Stimulated activated CD4-positive, alpha-beta T cell treated with anti-CD3 and anti-CD28 coated beads, Interleukin-4, amount 100 ng/mL, for 48 hours (primary cell): ENCODE results near the gene SLC5A10.
"Not testable (repeated sequence)": the region's sequence is repeated elsewhere in the genome, so short reads cannot be mapped to it uniquely, and the experiment has no call there.

Source experiments
- DNase-seq, 2 donors: peaks; one replicate each; pipeline ENCODE4 v3.0.0-alpha.2; 2020; ENCODE audit warnings: low read depth in 2 of 2

Gene SLC5A10

DNA sequence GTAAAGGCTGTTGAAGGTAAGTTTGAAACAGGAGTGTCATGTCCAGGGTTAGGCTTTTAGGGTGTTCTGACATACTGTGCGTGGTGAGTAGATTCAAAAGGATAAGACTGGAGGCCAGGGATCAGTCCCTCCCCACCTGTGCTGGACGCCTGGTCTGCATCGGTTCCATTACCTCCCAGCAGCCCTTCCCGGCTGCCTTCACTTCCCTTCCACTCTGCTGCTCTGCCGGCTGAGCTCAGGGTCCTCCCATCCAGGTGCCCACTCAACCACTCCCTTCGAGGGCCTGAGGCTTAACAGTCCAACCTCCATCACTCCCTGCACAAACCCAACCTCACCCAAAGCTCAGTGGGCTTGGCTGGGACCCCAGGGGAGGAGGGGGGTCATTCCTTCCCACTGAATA, 4.1 kb upstream of the SLC5A10 start:
- no peak for DNase-seq

- DNase-seq = no peak
Observed at GRCh38 chr17:18948476-18949006, 3.4 kb upstream of the SLC5A10 start.

DNA sequence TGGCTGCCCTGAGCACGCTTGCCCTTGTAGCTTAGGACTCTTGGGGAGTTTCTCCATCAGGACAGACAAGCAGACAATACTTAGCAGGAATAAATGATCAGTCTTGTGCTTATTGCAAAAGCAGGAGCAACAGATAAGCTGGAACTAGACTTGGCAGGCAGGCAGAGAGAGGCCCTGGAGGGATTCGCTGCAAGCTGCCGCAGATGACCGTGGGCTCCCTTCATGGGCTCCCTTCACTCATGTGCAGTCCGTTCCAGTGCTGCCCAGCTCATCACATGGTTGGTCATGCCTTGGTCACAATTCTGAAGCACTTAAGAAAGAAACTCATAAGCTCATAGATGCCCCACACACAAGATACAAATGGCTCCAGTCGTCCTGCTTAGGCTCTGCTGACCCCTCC, 2.4 kb upstream of the SLC5A10 start:
- no peak for DNase-seq

DNA sequence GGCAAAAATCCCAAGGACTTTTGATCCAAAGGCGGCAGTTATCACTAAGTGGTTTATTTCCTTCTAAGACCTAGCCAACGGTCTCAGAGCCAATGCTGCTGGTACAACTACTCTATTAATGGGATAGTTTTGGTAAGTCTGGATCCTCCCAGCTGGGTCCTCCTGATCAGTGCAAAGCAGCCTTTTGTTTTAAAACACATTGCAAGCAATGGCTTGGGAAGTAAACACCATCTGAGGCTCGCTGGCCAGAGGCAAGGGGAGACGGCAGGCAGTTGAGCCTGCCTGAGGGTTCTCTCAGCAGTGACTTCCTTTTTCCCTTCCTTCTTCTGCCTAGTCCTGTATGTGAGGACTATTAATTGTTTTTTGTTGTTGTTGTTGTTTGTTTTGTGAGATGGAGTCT, 1.6 kb upstream of the SLC5A10 start:
- DNase-seq = no peak

GRCh38 chr17:18950944-18951905, 740 bp upstream of the SLC5A10 start:
- no peak for DNase-seq

GRCh38 chr17:18953231-18953728, 1.3 kb downstream of the SLC5A10 start:
- no peak for DNase-seq

- no peak for DNase-seq
Observed at GRCh38 chr17:18954321-18954720, 2.4 kb downstream of the SLC5A10 start.

DNA sequence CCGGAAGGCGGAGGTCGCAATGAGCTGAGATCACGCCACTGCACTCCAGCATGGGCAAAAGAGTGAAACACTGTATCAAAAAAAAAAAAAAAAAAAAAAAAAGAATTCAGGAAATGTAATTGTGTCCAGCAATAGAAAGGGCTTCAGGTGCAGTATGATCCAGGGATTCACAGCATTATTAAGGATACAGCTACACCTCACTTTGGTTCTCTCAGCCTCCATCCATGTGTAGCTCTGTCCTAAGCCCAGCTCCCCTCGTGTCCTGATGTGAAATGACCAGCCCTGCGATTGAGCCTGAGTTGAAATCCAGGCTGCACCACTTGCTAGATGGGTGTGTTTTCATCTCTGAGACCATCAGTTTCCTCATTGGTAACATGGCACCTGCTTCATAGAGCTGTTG, 3.0 kb downstream of the SLC5A10 start:
- DNase-seq = no peak

DNA sequence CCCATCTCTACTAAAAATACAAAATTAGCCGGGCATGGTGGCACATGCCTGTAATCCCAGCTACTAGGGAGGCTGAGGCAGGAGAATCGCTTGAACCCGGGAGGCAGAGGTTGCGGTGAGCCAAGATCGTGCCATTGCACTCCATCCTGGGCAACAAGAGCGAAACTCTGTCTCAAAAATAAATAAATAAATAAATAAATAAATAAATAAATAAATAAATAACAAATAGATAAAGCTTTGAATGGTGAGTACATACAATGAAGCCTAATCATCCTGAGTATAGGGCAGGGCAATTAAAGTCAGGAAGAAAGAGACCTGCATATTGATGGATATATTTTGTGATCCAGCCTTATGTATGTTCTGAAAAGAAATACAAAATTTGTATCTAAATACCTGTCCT, 4.1 kb downstream of the SLC5A10 start:
- not testable (repeated sequence) for DNase-seq

DNA sequence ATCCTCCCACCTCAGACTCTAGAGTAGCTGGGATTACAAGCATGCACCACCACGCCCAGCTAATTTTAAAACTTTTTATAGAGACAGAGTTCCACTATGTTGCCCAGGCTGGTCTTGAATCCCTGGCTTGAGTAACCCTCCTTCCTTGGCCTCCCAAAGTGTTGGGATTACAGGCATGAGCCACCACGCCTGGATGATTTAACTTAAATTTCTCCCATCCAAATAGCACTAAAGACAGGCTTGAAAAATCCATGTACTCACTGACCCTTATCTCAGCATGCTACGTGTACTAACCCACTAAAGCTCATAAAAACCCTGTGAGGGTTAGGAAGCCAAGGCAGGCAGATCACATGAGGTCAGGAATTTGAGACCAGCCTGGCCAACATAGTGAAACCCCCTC, 4.6 kb downstream of the SLC5A10 start:
- no peak for DNase-seq

GRCh38 chr17:18957831-18958230, 5.9 kb downstream of the SLC5A10 start:
- DNase-seq = no peak

DNA sequence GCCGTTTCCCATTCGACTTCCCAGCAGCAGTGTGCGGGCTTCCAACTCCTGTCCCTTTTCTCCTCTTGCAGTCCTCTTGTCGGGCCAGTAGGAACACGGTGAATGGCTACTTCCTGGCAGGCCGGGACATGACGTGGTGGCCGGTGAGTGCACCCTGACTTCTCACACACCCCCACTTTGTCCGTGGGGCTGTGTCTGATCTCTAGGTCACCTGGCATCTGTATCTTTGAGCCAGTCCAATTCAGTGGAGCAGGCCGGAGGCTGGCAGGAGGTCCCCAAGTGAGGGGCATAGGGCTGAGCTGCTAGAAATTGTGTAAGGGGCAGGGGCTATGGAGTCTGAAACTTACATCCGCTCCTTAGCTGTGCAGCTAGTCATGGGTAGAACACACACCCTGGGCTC, 6.6 kb downstream of the SLC5A10 start:
- no peak for DNase-seq

- DNase-seq = no peak
Observed at GRCh38 chr17:18959071-18959844, 7.3 kb downstream of the SLC5A10 start.

DNA sequence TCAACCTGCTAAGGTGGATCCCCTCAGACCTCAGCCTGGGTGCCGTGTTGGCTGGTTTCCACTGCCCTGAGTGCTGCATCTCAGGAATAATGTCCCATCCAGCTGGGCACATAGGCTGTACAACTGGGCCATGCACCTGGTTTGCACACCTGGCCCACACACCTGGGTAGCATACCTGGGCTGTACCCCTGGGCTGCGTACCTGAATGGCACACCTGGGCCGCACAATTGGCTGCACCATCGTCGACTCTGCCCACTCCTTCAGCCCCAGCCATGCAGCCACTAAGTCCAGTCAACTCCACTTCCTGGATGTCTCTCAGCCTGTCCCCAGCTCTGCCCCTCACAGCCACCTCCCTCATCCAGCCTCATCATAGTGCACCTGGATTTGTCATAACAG, 7.9 kb downstream of the SLC5A10 start:
- DNase-seq = no peak

- DNase-seq = no peak
Observed at GRCh38 chr17:18960241-18960665, 8.3 kb downstream of the SLC5A10 start.

GRCh38 chr17:18960803-18961511, 9.0 kb downstream of the SLC5A10 start:
- peak; percentile 71 to 87 for DNase-seq

DNA sequence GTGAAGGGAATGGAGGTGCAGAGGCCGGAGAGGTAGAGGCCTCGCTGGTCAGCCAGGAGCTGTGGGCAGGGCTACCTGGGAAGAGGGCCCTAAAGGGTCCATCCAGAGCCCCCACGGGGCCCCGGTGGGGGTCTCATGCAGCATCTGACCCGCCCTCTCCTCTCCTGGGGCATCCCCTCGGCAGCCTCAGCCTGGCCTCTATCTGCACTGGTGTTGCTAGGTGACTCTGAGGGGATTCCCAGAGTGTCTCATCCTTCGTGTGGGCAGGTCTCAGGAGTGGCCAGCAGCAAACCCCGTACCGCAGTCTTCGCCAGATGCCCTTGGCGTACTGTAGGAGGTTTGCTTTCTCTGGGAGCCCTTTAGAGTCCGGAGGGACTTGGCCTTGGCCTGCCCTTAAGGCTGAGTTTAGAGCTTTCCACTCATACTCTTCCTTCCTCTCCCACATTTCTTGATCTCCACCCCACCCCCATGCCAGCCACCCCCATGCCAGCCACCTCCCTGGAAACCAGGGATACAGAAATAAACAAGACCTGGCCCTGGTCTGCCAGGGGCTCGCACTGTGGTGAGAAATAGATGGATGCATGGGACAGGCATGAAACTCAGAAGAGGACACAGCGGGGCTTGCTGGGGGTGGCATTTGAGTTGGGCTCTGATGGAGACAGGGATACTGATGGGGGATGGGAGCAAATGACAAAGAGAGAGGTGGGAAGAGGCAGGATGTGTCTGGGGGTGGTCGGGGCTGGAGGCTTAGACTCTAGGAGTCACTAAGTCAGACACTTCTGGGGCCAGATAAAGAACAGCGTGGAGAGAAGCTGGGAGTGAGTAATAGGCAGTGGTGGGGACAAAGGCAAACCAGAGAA, 9.9 kb downstream of the SLC5A10 start:
- DNase-seq = peak in 1 of 2 donors; percentile 23

GRCh38 chr17:18962494-18962815, 10.5 kb downstream of the SLC5A10 start:
- no peak for DNase-seq

DNA sequence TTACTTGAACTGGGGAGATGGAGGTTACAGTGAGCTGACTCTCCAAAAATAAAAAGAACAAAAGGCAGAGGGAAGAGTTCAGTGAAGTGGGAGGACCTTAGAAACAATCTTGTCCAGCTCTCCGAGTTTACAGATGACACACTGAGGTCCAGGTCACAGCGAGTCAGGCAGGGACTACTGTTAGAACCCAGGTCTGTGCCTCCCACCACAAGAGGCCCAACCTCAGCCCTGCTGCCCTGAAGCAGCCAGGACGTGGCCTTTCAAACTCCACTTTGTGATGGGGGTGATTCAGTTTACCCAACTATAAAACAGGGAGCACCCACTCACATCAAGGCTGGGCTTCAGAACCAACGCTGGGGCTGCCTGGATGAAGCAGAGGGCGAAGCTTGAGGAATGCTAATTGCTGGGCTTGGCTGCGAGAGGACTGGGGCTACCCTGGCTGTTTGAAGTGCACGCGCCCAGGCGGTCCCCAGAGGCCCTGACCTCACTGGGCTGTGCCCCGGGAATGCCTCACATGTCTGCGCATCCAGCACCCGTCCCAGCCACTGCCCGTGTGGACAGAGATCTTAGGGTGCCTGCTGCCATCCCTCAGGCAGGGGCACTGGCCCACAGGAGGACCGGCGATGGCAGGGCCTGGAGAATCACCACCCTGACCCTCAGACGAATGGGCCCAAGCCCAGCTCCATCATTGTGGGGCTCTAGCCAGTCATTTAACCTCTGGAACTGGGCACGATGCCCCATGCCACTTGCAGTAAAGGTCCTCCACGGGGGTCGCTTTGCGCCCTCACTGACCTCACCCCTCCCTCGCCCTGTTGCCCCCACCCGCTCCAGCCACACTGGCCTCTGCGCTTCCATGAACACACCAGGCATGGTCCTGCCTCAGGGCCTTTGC, 11.4 kb downstream of the SLC5A10 start:
- no peak for DNase-seq

- no peak for DNase-seq
Observed at GRCh38 chr17:18964018-18964351, 12.0 kb downstream of the SLC5A10 start.
